GM18870 (cell line): ENCODE data around the gene ZKSCAN7.
"Not testable (repeated sequence)": the region's sequence is repeated elsewhere in the genome, so short reads cannot be mapped to it uniquely, and the experiment has no call there.

Experiments used
- ATAC-seq: cut with Tn5 transposase; IDR thresholded peaks from one replicate; pipeline ENCODE4 v1.9.1; 2021; ENCODE audit warnings: moderate library complexity; ENCODE audit not compliant: unreplicated experiment

ZKSCAN7 gene

DNA sequence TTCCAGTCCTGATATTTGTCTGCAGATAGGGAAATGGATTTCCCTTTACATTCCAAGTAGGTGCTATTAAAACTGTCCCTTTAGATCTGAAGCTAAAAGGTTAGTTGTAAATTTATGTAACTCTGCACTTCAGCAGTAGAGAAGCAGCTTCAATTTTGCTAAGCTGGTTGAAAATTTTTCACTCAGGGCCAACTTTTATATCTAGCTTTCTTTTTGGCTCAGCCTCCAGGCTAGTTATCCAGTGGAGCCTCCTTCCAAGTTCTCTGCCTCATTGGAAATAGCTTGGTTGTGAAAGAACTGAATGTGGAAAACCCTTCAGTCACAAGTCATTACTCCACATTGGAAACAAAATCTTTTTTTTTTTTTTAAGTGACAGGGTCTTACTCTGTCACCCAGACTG is 21.6 kb downstream of the ZKSCAN7 start:
- ATAC-seq = no peak

DNA sequence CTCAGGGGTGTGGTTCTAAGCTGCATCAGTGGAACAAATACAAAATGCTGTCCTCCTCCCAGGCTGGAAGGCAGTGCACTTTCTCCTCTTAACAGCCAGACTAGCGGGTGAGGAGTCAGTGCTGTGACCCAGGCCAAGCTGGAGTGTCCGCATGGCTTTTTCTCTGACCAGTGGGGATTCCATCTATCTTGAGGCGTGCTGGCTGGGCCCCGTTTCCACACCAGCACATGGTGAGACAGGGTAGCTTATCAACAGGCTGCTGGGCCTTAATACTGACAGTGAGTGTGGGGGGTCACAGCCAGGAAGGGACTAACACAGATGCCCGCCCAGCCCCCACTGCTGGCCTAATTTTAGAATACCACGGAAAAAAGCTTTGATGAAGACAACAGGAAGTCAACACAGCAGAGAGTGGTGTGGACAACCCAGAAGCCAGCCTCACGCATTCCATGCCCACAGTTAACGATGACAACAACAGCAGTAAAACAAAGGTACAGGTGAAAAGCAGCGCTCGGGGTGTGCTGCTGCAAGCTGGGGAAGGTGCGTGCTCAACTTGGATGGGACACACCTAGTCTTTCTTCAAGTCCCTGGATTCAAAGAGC is 22.5 kb downstream of the ZKSCAN7 start:
- not testable (repeated sequence) for ATAC-seq

DNA sequence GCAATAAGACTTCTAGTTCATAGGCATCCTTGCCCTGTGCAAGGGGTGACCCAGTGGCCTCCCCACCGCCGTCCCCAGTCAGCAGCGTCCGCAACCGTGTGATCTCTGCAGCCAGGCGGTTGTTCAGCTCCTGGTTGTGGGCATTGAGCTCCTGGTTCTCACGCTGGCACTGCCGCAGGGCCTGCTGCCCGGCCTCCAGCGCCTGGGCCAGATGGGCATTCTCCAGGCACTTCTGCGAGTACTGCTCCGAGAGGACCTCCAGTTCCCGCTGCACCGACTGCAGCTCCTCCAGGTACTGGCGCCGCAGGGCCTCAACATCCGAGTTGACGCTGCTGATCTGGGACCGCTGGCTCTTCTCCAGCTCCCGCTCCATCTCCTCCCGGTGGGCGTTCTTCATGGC is 23.3 kb downstream of the ZKSCAN7 start:
- not testable (repeated sequence) for ATAC-seq

DNA sequence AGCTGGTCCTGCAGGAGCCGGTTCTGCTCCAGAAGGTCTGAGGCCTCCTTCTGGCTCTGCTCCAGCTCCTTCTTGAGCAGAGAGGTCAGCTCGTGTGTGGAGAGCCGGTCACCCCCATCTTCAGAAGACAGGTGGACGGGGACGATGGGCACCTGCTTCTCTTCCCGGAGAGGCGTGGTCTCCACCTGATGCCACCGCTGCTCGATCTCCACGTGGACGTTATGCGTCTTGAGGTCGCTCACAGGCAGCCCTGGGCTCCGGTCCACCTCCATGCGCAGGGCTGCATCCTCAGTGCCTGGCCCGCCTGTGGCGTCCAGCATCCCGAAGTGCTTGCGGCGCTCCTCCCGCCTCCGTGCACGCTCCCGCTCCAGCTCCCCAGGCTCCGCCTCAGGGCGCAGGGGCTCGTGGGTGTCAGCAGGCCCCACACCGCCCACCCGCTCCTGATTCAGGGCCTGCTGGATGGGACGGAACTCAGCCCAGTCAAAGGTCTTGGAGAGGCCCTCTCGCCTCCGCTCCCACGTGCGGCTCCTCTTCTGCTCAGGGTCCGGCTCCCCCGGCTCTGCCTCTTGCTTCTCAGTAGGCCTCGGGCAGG is 24.0 kb downstream of the ZKSCAN7 start:
- not testable (repeated sequence) for ATAC-seq

DNA sequence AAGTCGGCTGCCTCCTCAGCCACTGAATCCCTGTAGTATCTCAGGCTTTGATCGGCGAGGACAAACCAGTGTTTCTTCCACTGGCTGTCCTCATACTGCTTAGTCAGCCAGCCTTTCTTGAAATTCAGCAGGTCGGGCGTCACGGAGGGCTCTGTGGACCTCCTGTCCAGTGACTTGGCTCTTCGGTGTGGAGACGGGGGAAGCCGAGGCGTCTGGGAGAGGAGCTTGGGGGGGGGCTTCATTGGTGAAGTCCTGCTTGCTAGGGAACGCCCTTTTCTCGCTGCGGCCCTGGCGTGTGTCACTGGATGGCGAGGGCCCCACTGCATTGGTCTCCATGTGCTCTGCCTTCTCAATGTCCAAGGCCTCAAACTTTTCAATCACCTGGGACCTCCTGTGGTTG is 24.8 kb downstream of the ZKSCAN7 start:
- ATAC-seq = not testable (repeated sequence)

DNA sequence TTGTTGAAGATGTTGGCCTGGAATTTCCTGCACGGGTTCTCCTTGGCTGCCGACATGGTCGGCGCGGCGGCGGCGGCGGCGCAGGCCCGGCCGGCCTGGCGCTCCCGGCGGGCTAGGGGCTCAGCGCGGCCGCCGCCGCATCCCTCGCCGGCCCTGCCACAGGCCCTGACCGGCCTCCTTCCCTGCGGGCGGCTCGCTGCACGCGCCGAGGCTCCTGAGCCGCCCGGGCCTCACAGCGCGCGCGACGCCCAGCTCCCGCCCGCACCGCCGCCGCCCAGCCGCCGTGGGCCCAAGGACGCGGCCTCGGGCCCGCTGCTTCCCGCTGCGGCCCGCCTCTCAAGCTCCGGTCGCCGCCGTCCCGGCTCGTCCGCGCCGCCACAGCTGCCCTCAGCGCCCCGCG is 26.0 kb downstream of the ZKSCAN7 start:
- ATAC-seq = not testable (repeated sequence)

DNA sequence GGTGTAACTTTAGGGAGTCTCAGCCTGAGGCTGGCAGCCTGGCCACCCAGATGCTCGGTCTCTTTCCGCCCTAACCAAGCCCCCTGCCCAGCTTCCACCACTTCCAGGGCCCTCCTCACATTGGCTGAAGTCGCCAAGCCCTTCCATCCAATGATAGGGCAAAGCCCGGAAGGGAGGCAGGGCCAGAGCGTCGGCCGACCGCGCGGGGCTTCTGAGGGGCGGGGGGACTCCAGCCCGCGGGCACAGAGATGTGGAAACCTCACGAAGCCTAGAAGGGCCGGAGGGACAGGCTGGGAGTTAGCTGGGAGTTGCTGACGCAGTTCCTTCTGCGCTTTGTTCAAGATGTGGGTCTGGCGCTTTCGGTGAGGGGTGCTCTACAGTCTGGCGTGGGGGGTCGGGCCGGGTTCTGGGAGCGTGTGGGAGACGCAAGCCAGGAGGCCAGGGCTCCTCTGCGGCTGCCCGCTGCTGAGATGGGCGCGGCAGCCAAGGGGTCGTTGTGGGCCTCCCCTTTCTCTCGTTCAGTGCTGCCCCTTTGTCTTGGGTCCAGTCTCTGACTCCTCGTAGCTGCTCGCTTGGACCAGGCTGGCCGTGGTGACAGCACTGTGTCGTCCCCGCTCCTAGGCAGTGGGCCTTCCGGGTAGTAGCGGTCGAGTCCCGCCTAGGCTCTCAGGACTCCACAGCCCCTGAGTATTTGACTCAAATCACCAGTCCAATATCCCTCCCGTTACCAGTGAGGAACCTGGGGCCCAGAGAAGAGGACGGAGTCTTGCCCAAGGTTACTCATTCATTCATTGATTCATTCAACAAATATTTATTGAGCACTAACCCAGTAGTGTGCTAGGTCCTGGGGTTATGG is 29.9 kb downstream of the ZKSCAN7 start, which contains the start of gene ZNF660:
TSS of gene ZNF660 (plus strand) at position 319 of the 856 bp plus-strand sequence. CDS start 9,230 bp downstream, outside the sequence.
- no peak for ATAC-seq

DNA sequence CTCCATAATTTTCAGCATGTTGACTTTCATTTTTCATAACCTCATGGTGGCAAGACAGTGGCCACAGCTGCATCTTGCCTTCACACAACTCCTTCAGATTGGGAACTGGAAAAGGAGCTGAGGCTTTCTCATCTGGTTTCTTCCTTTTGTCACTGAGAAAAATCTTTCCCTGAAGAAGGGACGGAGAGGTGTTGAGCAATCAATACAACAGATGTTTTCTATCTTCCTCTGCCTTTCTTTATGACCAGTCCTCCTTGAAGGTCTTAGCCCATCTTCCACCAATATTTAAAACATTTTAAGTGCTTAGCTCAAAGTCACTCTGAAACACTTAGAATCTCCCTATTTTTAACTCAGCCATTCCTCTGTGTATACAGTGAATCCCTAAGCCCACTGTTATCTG is 41.6 kb downstream of the ZKSCAN7 start:
- no peak for ATAC-seq

DNA sequence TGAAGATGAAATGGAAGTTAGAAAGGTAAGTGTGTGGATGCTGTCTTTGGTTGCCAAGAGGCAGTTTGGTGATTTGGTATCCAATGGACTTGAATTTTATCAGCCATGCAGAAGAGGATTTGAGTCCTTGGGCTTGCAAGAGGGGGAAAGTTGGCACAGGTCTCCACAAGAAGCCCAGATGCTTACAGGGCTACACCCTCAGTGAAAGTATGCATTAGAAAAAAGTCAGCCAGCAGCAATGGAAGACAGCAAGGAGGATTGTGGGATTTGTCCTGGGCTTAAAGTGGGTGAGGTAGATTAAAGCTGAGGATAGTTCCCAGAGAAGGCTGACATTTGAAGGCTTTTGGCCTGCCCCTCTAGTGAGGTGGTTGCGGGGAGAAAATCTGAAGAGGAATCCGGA is 46.8 kb downstream of the ZKSCAN7 start:
- ATAC-seq = no peak

DNA sequence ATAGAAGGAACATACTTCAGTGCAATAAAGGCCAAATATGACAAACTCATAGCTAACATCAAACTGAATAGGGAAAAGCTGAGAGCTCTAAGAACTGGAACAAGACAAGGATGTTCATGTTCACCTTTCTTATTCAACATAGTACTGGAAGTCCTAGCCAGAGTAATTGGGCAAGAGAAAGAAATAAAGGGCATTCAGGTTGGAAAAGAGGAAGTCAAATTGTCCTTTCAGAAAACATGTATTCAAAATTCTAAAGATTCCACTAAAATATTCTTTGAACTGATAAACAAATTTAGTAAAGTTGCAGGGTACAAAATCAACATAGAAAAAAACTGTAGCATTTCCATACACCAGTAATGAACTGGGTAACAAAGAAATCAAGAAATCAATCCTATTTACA is 57.7 kb downstream of the ZKSCAN7 start:
- no peak for ATAC-seq
